HPDE6-E6E7 (cell line): ENCODE measurements around the gene CEP131.

ENCODE experiments used
- DNase-seq: peaks from one replicate; pipeline ENCODE4 v3.0.0; 2011; ENCODE audit warnings: missing footprints; ENCODE audit errors: extremely low spot score

The CEP131 gene

GRCh38 chr17:81199482-81199830, 23.3 kb downstream of the CEP131 start:
- no peak for DNase-seq

- no peak for DNase-seq
These were observed 23.8 kb downstream of the CEP131 start for GRCh38 chr17:81198826-81199481.

- DNase-seq = no peak
These were observed 24.8 kb downstream of the CEP131 start for GRCh38 chr17:81197831-81198490.

DNA sequence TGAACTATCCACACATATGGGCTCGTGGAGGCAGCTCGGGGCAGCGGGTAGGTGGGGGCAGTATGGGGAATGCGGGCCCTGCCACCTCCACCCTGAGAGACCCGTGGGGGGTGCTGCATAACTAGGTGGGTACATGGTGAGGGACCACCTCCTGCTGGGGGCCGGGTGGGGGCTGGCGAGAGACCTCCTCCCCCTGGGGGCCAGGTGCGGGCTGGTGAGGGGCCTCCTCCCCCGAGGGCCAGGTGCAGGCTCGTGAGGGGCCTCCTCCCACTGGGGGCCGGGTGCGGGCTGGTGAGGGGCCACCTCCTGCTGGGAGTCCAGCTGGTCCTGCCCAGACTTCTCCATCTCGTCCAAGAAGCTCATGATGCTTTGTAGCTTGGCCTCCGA, 25.4 kb downstream of the CEP131 start:
- DNase-seq = no peak

DNA sequence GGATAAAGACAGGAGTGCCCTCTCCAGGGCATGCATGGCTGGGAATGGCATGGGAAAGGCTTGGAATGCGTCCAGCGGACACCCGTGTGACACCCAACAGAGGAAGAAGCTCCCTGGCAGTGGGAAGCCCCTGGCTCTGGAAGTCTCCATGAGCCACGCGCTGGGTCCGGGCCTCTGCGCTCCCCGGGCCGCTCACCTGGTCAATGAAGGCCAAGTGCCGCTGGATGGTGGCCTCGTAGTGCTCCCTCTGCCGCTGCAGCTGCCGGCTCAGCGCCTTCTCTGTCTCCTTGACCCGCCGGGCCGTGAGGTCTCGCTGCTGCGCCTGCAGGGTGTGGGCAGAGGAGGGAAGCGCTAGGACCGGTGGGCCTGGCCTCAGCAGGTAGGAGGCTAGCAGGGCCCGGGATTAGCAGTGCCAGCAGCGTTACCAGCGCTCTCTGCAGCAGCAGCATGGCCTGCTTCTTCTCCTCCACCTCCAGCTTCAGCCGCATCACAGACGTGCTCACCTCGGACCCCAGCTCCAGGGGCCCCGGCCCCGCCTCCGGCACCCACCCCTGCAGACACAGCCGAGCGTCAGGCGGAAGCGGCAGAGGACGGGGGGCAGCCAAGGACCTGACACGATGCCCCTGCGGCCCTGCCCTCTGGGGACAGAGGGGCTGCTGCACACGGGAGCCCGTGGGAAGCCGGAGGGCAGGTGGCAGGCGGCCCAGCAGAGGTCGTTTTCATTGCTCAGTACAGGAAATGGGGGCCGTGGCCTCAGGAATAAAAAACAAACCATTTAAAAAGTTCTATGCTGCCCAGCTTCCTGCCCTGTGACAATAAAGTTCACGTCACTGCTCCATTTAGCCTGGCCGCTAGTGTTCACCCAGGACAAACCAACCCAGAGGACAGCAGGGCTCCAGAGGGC, 26.0 kb downstream of the CEP131 start:
- DNase-seq = no peak

GRCh38 chr17:81195941-81196495, 26.7 kb downstream of the CEP131 start:
- DNase-seq = no peak

GRCh38 chr17:81194941-81195901, 27.5 kb downstream of the CEP131 start:
- no peak for DNase-seq

DNA sequence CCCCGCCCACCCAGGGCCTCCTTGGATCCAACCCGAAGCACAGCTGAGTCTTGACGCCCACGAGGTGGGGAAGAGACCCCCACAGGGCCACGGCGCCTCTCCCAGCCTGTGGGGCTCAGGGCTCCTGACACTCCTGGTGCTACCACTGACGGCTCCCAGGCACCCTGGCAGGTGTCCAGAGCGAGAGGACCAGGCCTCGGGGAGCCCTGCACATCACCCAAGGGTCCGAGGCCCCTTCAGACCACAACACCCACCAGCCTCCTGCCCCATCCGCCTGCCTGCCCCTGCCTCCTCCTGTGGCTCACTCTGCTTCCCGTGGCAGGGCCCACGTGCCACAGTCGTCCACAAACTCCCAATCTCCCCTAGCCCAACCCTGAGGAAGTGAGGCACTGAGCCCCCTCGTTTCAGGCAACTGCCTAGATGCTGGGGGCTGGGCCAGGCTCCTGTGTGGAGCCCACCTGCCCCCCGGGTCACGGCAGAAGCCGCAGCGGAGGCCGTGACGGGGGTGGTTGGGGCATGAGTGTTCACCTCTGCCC, 28.5 kb downstream of the CEP131 start:
- DNase-seq = no peak

DNA sequence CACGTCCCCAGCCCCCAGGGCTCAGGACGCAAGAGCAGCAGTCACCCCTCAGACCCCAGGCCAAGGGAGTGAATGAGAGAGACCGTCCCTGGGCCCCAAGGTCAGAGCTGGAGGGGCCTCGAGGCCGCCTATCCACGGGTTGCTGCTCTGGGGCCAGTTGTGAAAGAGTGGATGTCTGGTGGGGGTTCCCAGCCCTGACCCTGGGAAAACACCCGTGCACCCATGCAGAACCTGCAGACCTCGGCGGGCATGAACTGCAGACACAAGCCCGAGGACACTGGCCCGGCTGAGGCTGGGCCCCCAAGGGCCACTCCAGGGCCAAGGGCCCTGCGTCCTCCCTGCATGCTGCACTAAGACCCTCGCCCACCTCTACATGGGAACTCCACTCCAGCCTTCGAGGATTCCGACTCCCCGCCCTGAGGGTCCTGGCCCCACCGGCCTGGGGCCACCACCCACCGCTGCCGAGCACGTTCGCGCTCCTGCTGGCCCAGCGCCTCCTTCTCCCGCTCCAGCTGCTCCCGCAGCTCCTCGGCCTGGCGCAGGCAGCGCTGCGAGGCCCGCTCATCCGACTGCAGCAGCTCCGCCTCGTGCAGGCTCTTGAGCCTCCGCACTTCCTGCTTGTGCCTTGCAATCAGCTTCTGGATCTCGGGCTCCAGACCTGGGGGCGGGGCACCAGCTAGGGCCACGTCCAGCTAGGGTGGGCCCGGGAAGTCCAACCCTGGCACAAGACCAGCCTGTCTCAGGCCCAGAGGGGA, 29.1 kb downstream of the CEP131 start:
- DNase-seq = no peak

DNA sequence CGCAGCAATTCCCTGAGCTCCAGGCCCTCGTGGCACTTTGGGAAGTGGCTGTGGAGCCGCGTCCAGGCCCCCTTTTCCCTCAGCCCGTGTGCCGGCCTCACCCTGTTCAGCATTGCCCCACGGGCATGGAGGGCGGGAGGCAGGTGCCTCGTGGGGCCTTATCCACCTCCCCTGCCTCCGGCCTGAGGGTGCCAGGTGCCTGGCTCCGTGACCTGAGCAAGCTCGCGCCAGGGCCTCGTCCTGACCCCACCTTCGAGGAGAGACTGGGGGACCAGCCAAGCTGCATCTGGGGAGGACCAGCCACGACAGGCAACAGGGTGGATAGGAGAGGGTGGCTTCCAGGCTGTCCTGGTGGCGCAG, 29.7 kb downstream of the CEP131 start:
- no peak for DNase-seq

DNA sequence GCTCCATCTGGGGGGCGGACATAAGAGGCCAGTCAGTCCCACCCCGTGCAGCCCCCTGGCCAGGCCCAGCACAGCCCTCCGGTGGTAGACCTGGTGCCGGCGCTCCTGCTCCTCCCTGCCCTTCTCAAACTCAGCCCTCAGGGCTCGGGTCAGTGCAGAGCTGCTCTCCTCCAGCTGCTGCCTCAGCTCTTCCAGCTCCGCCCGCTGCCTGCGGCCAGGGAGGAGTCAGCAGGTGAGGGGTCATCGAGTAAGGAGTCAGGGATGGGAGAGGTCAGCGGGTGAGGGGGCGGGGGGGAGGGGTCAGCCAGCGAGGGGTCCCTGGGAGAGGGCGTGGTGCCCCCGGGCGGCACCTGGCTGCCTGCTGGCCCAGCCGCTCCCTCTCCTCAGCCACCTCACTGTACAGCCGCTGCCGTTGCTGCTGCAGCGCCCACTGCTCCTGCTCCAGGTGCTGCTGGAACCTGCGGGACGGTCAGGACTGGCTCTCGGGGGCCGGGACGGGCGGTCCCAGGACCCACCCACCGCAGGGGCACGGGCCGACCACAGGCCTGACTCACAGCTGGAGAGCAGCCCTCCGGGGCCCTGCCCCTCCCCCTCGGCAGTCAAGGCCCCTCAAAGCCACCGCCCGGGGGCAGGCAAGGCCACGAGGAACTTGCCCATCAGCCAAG, 30.2 kb downstream of the CEP131 start:
- DNase-seq = no peak

DNA sequence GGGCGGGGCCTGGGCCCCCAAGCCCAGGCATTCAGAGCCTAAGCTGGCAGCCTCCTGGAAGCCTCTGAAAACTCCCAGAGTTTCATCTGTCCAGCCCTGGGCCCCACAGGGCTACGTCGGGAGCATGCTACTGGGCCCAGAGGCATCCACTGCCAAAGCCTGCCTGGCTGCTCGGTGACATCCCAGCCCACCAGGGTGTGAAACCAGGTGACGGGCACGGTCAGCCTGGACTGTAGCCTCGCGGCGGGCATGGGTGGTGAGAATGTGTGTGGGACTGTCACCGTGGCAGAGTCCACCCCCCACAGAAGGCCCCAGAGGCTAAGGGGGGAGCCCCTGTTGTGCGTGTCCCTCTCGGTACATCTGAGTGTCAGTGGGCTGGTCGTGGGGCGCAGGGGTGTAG, 31.1 kb downstream of the CEP131 start:
- DNase-seq = no peak

DNA sequence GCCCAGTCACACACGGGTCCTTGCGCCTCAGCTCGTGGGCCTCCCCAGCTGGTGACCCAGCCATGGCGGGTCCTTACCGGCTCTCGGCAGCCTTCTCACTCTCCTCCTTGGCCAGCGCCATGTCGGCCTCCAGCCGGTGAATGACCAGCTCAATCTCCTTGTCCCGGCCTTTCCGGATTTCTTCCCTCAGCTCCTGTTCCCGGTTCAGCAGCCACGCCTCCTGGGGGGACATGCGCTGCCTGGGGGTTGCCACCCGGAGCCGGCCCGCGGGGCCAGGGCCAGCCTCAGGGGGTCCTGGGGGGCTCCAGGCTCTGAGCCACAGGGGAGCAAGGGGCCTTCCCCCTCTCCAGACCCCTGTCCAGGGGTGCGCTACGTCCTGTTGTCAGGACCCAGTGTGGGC, 31.6 kb downstream of the CEP131 start:
- DNase-seq = no peak

DNA sequence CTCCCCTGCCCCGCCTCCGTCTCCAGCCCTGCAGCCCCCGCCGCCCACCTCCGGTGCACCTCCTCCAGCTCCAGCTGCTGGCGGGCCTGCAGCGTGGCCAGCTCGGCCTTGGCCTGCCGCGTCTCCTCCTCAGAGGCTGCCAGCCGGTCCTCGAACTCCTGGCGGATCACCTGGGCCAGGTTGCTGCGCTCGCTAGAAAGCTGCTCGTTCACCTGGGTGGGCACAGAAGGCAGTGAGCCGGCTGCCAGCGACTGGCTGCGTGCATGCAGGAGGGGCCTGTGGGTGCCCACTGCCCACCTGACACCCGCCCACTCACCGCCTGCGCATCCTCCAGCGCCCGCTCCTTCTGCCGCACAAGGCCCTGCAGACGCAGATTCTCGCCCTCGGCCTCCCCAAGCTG, 32.2 kb downstream of the CEP131 start:
- DNase-seq = no peak

DNA sequence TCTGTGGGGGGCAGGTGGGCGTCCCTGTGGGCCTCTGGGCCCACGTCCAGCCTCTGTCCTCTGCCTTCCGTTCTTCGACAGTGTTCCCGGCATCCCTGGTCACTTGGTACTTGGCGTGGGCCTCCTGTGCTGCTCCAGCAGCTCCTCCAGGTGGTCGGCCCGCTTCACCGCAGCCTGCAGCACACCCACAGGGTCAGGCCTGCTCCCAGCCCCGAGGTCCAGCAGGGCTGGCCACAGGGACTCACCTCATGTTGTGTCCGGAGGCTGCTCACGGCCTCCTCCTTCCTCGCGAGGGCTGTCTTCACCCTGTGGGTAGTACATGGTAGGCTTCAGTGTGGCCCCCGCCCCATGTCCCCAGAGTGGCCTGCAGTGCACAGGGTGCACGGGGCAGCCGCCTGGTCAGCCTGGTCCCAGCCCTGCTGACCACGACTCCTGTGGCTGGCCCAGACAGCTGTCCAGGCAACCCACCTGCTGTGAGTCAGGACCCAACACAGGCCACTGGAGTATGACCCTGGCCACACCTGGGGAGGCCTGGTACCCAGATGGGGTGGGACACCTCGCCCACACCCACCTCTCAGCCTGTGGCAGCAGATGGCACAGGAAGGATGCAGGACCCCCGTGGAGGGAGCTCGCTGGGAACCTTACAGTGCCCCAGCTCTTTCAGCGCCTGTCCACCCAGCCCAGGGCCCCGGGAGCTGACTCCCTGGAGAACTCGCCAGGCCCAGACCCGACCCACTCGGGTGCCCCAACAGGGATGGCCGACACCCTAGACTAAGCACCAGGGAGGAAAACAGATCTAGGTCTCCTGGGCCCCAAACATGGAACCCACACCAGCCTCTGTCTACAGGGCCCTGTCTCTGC, 32.9 kb downstream of the CEP131 start:
- no peak for DNase-seq

DNA sequence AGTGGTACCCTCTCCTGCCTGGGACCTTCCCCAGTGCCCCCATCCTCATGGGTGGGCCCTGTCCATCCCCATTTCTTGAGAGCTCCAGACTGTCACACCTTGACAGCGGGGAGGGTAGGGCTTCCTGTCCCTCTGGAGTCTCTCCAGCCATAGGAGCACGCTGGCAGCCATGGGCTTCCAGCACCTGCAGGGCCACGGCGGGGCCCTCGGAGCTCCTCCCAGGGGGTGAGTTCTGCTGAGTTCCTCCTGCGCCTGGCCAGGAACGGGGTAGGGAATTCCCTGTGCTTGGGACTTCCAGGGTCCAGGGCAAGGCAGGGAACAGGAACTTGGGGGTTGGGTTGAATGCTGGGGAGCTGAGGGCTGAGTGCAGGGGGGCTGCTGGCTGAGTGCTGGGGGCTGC, 33.7 kb downstream of the CEP131 start:
- DNase-seq = no peak

- no peak for DNase-seq
These were observed 34.3 kb downstream of the CEP131 start for GRCh38 chr17:81188491-81188840.

- DNase-seq = no peak
These were observed 34.9 kb downstream of the CEP131 start for GRCh38 chr17:81187586-81188490.
